Lower leg skin (tissue), 3 donors: ENCODE results near the gene SSTR4.

Experiments
- CTCF ChIP-seq, 3 donors: fragments of 450-650 bp; IDR thresholded peaks; one replicate each; pipeline ENCODE4 v1.5.1; 2016; ENCODE audit warnings: antibody characterized with exemption in 3 of 3, mild to moderate bottlenecking in 3 of 3, moderate library complexity in 2 of 3
- POLR2A ChIP-seq, 2 donors: fragments of 450-650 bp; IDR thresholded peaks; one replicate each; pipeline ENCODE4 v1.6.1; 2016 to 2017; ENCODE audit warnings: antibody characterized with exemption in 2 of 2, mild to moderate bottlenecking in 1 of 2, moderate library complexity in 1 of 2

GRCh38 chr20:23085436-23086055, 50.4 kb downstream of the SSTR4 start:
- no peak for TF ChIP-seq CTCF (IDR thresholded peaks at IDR 0.05)
- TF ChIP-seq POLR2A (IDR thresholded peaks at IDR 0.05): no peak
